Mesendoderm (in vitro differentiated cells): ENCODE measurements around the gene TPR.
"Not testable (repeated sequence)": the region's sequence is repeated elsewhere in the genome, so short reads cannot be mapped to it uniquely, and the experiment has no call there.

Experiments
- DNase-seq: peaks from one replicate; pipeline ENCODE4 v3.0.0; 2013
- H2AK5ac ChIP-seq: 2 replicates; pipeline ENCODE4 v1.6.1; 2013; ENCODE audit warnings: low read length, inconsistent platforms
- H2BK120ac ChIP-seq: 2 replicates; pipeline ENCODE4 v1.6.1; 2013; ENCODE audit warnings: low read depth, mild to moderate bottlenecking, low read length, moderate library complexity, mixed read lengths
- H2BK15ac ChIP-seq: replicated peaks from 2 replicates; pipeline ENCODE4 v1.6.1; 2013; ENCODE audit warnings: low read depth, mild to moderate bottlenecking, moderate library complexity
- H2BK5ac ChIP-seq: 2 replicates; pipeline ENCODE4 v1.6.1; 2013; ENCODE audit warnings: low read length, inconsistent platforms
- H3K18ac ChIP-seq: 2 replicates; pipeline ENCODE4 v1.6.1; 2013; ENCODE audit warnings: mild to moderate bottlenecking, low read length, mixed read lengths
- H3K23ac ChIP-seq: one replicate; pipeline ENCODE4 v1.6.1; 2013; ENCODE audit warnings: low read length
- H3K27ac ChIP-seq: 2 replicates; pipeline ENCODE4 v1.5.1; 2013; ENCODE audit warnings: low read depth, mild to moderate bottlenecking, inconsistent platforms, low read length, moderate library complexity
- H3K27me3 ChIP-seq: 2 replicates; pipeline ENCODE4 v1.6.1; 2013; ENCODE audit warnings: low read length, control low read depth, mild to moderate bottlenecking, inconsistent platforms; ENCODE audit not compliant: insufficient read depth, poor library complexity
- H3K36me3 ChIP-seq: 2 replicates; pipeline ENCODE4 v1.6.1; 2013; ENCODE audit warnings: low read length, inconsistent platforms; ENCODE audit not compliant: control insufficient read depth, insufficient read depth
- H3K4ac ChIP-seq: one replicate; pipeline ENCODE4 v1.6.1; 2013; ENCODE audit warnings: low read depth, mild to moderate bottlenecking, low read length, moderate library complexity
- H3K4me1 ChIP-seq: 2 replicates; pipeline ENCODE4 v1.6.1; 2013; ENCODE audit warnings: low read depth, low read length, inconsistent platforms; ENCODE audit not compliant: control insufficient read depth
- H3K4me2 ChIP-seq: 2 replicates; pipeline ENCODE4 v1.6.1; 2013; ENCODE audit warnings: low read length
- H3K4me3 ChIP-seq: 2 replicates; pipeline ENCODE4 v1.5.1; 2013; ENCODE audit warnings: mild to moderate bottlenecking, low read length
- H3K56ac ChIP-seq: one replicate; pipeline ENCODE4 v1.6.1; 2013; ENCODE audit warnings: low read length
- H3K79me1 ChIP-seq: 2 replicates; pipeline ENCODE4 v1.6.1; 2013; ENCODE audit warnings: low read length, inconsistent platforms
- H3K79me2 ChIP-seq: 2 replicates; pipeline ENCODE4 v1.6.1; 2013; ENCODE audit warnings: mild to moderate bottlenecking, low read length; ENCODE audit not compliant: control insufficient read depth, insufficient read depth
- H3K9ac ChIP-seq: 2 replicates; pipeline ENCODE4 v1.6.1; 2013; ENCODE audit warnings: low read length, inconsistent platforms
- H4K5ac ChIP-seq: one replicate; pipeline ENCODE4 v1.6.1; 2013; ENCODE audit warnings: low read length
- H4K8ac ChIP-seq: one replicate; pipeline ENCODE4 v1.6.1; 2013; ENCODE audit warnings: low read depth, mild to moderate bottlenecking, control low read depth, low read length, moderate library complexity
- WGBS: extraction: QIAGEN DNeasy Blood & Tissue Kit; methylation state at CpG from one replicate; pipeline ENCODE4 v1.1.7; 2013; ENCODE audit warnings: low lambda C conversion rate, missing lambda C conversion rate; ENCODE audit not compliant: insufficient coverage; ENCODE audit errors: extremely low coverage; 5-methylcytosine and 5-hydroxymethylcytosine counted together

The TPR gene

DNA sequence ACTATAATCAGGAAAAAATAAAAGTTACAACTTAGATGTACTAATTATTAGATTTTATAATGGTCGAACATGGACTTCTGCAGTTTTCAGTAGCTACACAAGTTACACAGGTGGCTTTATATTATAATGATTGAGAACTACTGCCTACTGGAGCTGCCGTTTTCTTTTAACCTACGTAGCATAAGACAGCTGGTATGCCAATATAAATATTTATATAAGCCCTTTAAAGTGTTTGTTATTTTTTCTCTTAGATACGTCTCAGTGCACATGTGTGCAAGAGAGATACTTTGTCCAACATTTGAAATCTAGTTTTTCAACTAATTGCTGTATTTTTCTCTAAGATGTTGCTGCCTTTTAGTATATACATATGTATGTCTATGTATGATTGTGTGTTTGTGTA, 43.5 kb upstream of the TPR start:
- H3K56ac ChIP-seq: no peak overlapping the region
- no peak overlapping the region for H3K4me3 ChIP-seq
- no peak overlapping the region for H4K8ac ChIP-seq
- no peak overlapping the region for H2BK120ac ChIP-seq
- no peaks in the 10 kb centered on the region for H3K27me3 ChIP-seq
- no peaks in the 10 kb centered on the region for H3K79me2 ChIP-seq
- H2AK5ac ChIP-seq: no peak overlapping the region
- H3K4me2 ChIP-seq: no peak overlapping the region
- no peak for DNase-seq
- no peak overlapping the region for H3K4ac ChIP-seq
- no CpG with 5 or more reads among the region's 4 CpGs for WGBS
- no peak overlapping the region for H4K5ac ChIP-seq
- no peak overlapping the region for H3K27ac ChIP-seq
- H3K9ac ChIP-seq: no peak overlapping the region
- no peak overlapping the region for H3K23ac ChIP-seq
- H2BK5ac ChIP-seq: no peak overlapping the region
- H2BK15ac ChIP-seq: no peak overlapping the region
- no peak overlapping the region for H3K18ac ChIP-seq
- H3K36me3 ChIP-seq: peaks cover 2% of the 10 kb centered on the region
- no peaks in the 10 kb centered on the region for H3K4me1 ChIP-seq
- H3K79me1 ChIP-seq: no peaks in the 10 kb centered on the region

DNA sequence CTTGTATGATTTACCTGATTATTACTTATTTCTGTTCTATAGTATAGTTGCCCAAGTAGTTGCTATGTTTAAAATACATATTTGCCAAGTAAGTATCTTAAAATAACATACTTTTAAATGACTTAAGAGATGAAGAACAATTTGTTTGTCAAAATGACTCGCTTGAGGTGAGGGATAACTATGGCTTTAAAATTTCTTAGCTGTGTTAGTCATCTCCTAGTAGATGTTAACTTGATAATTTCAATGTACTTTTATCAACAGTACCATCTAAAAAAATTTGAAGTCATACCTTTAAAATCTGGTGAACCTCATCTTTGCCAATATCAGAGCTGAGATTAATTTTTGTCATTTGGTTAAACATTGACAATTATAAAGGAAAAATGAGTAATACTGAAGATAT, 38.3 kb upstream of the TPR start:
- no peak overlapping the region for H3K18ac ChIP-seq
- no peak overlapping the region for H3K4me3 ChIP-seq
- WGBS: no CpG with 5 or more reads among the region's 1 CpG
- H3K4me1 ChIP-seq: no peaks in the 10 kb centered on the region
- H3K9ac ChIP-seq: no peak overlapping the region
- no peaks in the 10 kb centered on the region for H3K79me2 ChIP-seq
- H3K4ac ChIP-seq: no peak overlapping the region
- no peak overlapping the region for H2BK5ac ChIP-seq
- no peaks in the 10 kb centered on the region for H3K36me3 ChIP-seq
- H3K56ac ChIP-seq: no peak overlapping the region
- H2AK5ac ChIP-seq: no peak overlapping the region
- H3K79me1 ChIP-seq: no peaks in the 10 kb centered on the region
- no peak overlapping the region for H3K4me2 ChIP-seq
- no peak overlapping the region for H2BK120ac ChIP-seq
- no peak overlapping the region for H4K8ac ChIP-seq
- H2BK15ac ChIP-seq: no peak overlapping the region
- no peaks in the 10 kb centered on the region for H3K27me3 ChIP-seq
- no peak overlapping the region for H3K27ac ChIP-seq
- H4K5ac ChIP-seq: no peak overlapping the region
- H3K23ac ChIP-seq: no peak overlapping the region
- no peak for DNase-seq

DNA sequence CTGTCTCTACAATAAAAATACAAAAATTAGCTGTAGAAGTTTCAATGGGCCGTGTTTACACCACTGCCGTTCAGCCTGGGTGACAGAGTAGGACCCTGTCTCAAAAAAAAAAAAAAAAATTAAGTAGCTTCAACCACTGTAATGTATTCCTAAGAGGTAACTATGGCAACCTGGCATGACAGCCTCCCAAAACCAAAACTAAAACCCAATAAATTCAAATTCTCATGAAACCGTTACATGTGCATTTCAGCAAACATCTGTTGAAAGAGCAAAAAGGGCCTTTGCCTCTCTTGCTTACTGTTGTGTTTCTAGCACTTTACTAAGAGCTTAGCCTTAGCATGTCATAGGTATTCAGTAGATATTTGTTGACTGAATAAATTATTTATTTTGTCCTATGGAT, 34.0 kb upstream of the TPR start:
- Histone ChIP-seq H3K27ac (no peak overlapping the region), H3K79me1 (no peaks in the 10 kb centered on the region), H3K9ac (no peak overlapping the region), H2AK5ac (no peak overlapping the region), H2BK5ac (no peak overlapping the region), H2BK120ac (no peak overlapping the region), H3K23ac (no peak overlapping the region), H4K5ac (no peak overlapping the region), H3K4ac (no peak overlapping the region), H3K56ac (no peak overlapping the region), H3K18ac (no peak overlapping the region), H3K79me2 (no peaks in the 10 kb centered on the region), H3K36me3 (no peaks in the 10 kb centered on the region), H2BK15ac (no peak overlapping the region), H3K4me3 (no peak overlapping the region), H3K4me1 (no peaks in the 10 kb centered on the region), H3K27me3 (no peaks in the 10 kb centered on the region), H3K4me2 (no peak overlapping the region), H4K8ac (no peak overlapping the region)
- no CpG with 5 or more reads among the region's 3 CpGs for WGBS
- DNase-seq: no peak

DNA sequence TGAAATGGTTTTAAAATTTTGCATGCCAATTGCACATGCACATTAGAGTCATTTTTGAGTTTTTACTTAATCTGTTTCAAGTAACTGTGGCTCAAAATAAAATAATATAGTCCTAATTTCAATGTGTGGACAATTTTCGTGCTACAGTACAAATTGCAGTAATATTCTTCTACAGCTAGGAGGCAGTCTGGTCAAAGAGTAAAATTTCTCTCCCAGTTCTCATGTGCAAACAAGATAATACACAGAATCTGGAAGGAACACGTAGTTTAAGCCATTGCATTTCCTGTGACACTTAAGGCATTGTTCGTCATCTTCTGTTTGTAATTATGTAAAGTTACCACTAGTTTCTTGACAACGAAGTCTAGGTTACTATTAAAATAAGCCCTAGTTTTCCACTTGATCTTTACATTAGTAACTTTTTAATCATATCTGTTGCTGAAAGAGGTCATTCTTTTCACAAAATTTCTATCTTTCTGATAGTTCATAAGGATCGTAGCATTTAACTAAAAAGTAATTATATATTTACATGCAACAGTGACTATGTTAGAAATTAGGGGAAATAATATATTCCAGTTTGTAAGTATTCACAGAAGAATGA, 29.5 kb upstream of the TPR start:
- H3K27ac ChIP-seq: no peak overlapping the region
- no peak overlapping the region for H2BK120ac ChIP-seq
- H3K18ac ChIP-seq: no peak overlapping the region
- DNase-seq: peak; percentile 33
- no peak overlapping the region for H3K4me3 ChIP-seq
- WGBS: no CpG with 5 or more reads among the region's 5 CpGs
- no peak overlapping the region for H3K23ac ChIP-seq
- H4K8ac ChIP-seq: no peak overlapping the region
- H3K36me3 ChIP-seq: no peaks in the 10 kb centered on the region
- H2AK5ac ChIP-seq: no peak overlapping the region
- H3K56ac ChIP-seq: no peak overlapping the region
- no peaks in the 10 kb centered on the region for H3K79me1 ChIP-seq
- H2BK15ac ChIP-seq: no peak overlapping the region
- H3K4me2 ChIP-seq: no peak overlapping the region
- no peak overlapping the region for H3K9ac ChIP-seq
- no peak overlapping the region for H4K5ac ChIP-seq
- no peak overlapping the region for H3K4ac ChIP-seq
- no peaks in the 10 kb centered on the region for H3K27me3 ChIP-seq
- H3K4me1 ChIP-seq: no peaks in the 10 kb centered on the region
- no peak overlapping the region for H2BK5ac ChIP-seq
- no peaks in the 10 kb centered on the region for H3K79me2 ChIP-seq

DNA sequence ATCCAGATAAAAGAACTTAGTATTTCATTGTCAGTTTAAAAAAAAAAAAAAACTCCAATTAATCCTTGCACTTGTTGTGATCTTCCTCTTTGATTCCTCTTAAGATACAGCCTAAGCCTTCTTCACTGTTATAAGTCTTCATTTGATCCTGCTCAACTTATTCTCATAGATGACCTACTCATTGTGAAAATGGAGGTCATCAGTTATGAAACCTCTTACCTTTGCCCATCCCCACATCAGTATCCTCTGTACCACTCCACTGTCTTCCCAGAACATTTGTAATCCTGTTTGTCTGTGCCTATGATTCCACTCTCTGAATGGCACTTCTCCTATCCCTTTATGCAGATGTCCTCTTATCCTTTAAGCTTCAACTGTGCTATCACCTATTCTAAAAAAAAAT, 28.6 kb upstream of the TPR start:
- Histone ChIP-seq H3K4me1 (no peaks in the 10 kb centered on the region), H3K23ac (no peak overlapping the region), H3K18ac (no peak overlapping the region), H2AK5ac (no peak overlapping the region), H3K9ac (no peak overlapping the region), H4K8ac (no peak overlapping the region), H3K27me3 (no peaks in the 10 kb centered on the region), H3K27ac (no peak overlapping the region), H2BK15ac (no peak overlapping the region), H3K4me3 (no peak overlapping the region), H3K79me1 (no peaks in the 10 kb centered on the region), H4K5ac (no peak overlapping the region), H2BK120ac (no peak overlapping the region), H3K36me3 (no peaks in the 10 kb centered on the region), H3K4ac (no peak overlapping the region), H2BK5ac (no peak overlapping the region), H3K56ac (no peak overlapping the region), H3K4me2 (no peak overlapping the region), H3K79me2 (no peaks in the 10 kb centered on the region)
- no peak for DNase-seq

DNA sequence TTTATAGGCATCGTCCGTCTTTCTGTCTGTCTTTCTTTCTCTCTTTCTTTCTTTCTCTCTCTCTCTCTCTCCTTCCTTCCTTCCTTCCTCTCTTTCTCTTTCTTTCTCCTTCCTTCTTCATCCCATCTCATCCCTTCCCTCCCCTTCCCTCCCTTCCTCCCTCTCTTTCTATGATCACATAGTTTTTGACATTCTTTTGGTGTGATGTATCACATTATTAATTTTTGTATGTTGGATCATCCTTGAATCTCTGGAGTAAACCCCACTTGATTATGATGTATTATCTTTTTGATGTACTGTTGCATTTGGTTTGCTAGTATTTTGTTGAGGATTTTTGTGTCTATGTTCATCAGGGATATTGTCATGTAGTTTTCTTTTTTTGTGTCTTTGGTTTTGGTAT, 26.4 kb upstream of the TPR start:
- H3K9ac ChIP-seq, H3K4ac ChIP-seq, H3K4me1 ChIP-seq, H2BK120ac ChIP-seq, H2AK5ac ChIP-seq, H2BK5ac ChIP-seq, H2BK15ac ChIP-seq, H3K27me3 ChIP-seq, H3K4me3 ChIP-seq, H3K79me2 ChIP-seq, H3K27ac ChIP-seq, H3K36me3 ChIP-seq, H3K56ac ChIP-seq, H3K23ac ChIP-seq, H3K18ac ChIP-seq, DNase-seq, H3K4me2 ChIP-seq, H3K79me1 ChIP-seq, H4K8ac ChIP-seq, H4K5ac ChIP-seq: not testable (repeated sequence)
- WGBS: no CpG with 5 or more reads among the region's 2 CpGs
